ENCODE data around the gene GASK1A. TPM values are rescaled to one million over a fixed set of nuclear protein-coding genes. Genes with fewer than 3 reads are reported as not detected.

GASK1A gene
- total RNA-seq, 4 donors from 2014 or later, result 3.6 to 16.5 (median 7.9) TPM

GRCh38 chr3:43005253-43005652, 26.1 kb downstream of the GASK1A start:
- no peak for TF ChIP-seq CTCF (IDR thresholded peaks at IDR 0.05; ENCODE audit: low read depth)

- no peak for TF ChIP-seq CTCF (IDR thresholded peaks at IDR 0.05; ENCODE audit: low read depth)
Observed at GRCh38 chr3:43005981-43006380, 26.9 kb downstream of the GASK1A start.

- TF ChIP-seq CTCF (IDR thresholded peaks at IDR 0.05; ENCODE audit: low read depth), result no peak
Observed at GRCh38 chr3:43006825-43007224, 27.7 kb downstream of the GASK1A start.

GRCh38 chr3:43009547-43009946, 30.4 kb downstream of the GASK1A start:
- TF ChIP-seq CTCF (IDR thresholded peaks at IDR 0.05; ENCODE audit: low read depth), result no peak

GRCh38 chr3:43010638-43011037, 31.5 kb downstream of the GASK1A start:
- no peak for TF ChIP-seq CTCF (IDR thresholded peaks at IDR 0.05; ENCODE audit: low read depth)

GRCh38 chr3:43011638-43012037, 32.5 kb downstream of the GASK1A start:
- TF ChIP-seq CTCF (IDR thresholded peaks at IDR 0.05; ENCODE audit: low read depth), result no peak

- no peak for TF ChIP-seq CTCF (IDR thresholded peaks at IDR 0.05; ENCODE audit: low read depth)
Observed at GRCh38 chr3:43012174-43012573, 33.1 kb downstream of the GASK1A start.
